H9 (cell line): ENCODE data around the gene PRR15. TPM values are rescaled to one million over a fixed set of nuclear protein-coding genes. Genes with fewer than 3 reads are reported as not detected.

Source experiments
- DNase-seq: peaks from one replicate; pipeline ENCODE4 v3.0.0-alpha.2; 2017
- H2AFZ ChIP-seq: one replicate; pipeline ENCODE4 v1.6.1; 2013; ENCODE audit warnings: mild to moderate bottlenecking, low read length, control low read depth, moderate library complexity
- H2AK5ac ChIP-seq: 2 replicates; pipeline ENCODE4 v1.6.1; 2013; ENCODE audit warnings: low read length, control low read depth, mixed read lengths; ENCODE audit not compliant: insufficient read length
- H2BK120ac ChIP-seq: one replicate; pipeline ENCODE4 v1.6.1; 2013; ENCODE audit warnings: low read depth, mild to moderate bottlenecking, low read length, control low read depth, inconsistent platforms; ENCODE audit not compliant: poor library complexity, severe bottlenecking
- H2BK12ac ChIP-seq: 2 replicates; pipeline ENCODE4 v1.6.1; 2013; ENCODE audit warnings: low read length, control low read depth, mixed read lengths, low read depth; ENCODE audit not compliant: insufficient read length
- H2BK15ac ChIP-seq: 2 replicates; pipeline ENCODE4 v1.6.1; 2013; ENCODE audit warnings: low read depth, low read length, control low read depth
- H2BK20ac ChIP-seq: one replicate; pipeline ENCODE4 v1.6.1; 2013; ENCODE audit warnings: low read depth, mild to moderate bottlenecking, low read length, control low read depth, inconsistent platforms; ENCODE audit not compliant: poor library complexity, severe bottlenecking
- H2BK5ac ChIP-seq: 2 replicates; pipeline ENCODE4 v1.6.1; 2013; ENCODE audit warnings: low read length, control low read depth, mixed read lengths; ENCODE audit not compliant: insufficient read length
- H3K14ac ChIP-seq: 2 replicates; pipeline ENCODE4 v1.6.1; 2013; ENCODE audit warnings: low read length, control low read depth; ENCODE audit not compliant: insufficient read depth
- H3K18ac ChIP-seq: 2 replicates; pipeline ENCODE4 v1.6.1; 2013; ENCODE audit warnings: low read depth, mild to moderate bottlenecking, mixed read lengths, low read length, control low read depth; ENCODE audit not compliant: insufficient read length
- H3K23ac ChIP-seq: 2 replicates; pipeline ENCODE4 v1.6.1; 2013; ENCODE audit warnings: low read length, control low read depth, mixed read lengths, low read depth; ENCODE audit not compliant: insufficient read length
- H3K23me2 ChIP-seq: 2 replicates; pipeline ENCODE4 v1.6.1; 2013; ENCODE audit warnings: low read depth, mild to moderate bottlenecking, mixed read lengths, low read length, control low read depth; ENCODE audit not compliant: insufficient read length, poor library complexity, severe bottlenecking
- H3K27ac ChIP-seq: 2 replicates; pipeline ENCODE4 v1.5.1; 2013; ENCODE audit warnings: low read length, control low read depth, mixed read lengths, low read depth; ENCODE audit not compliant: insufficient read length
- H3K27me3 ChIP-seq: 2 replicates; pipeline ENCODE4 v1.6.1; 2013; ENCODE audit warnings: low read length, control low read depth, inconsistent platforms; ENCODE audit not compliant: insufficient read depth
- H3K4ac ChIP-seq: 2 replicates; pipeline ENCODE4 v1.6.1; 2013; ENCODE audit warnings: low read depth, mild to moderate bottlenecking, control low read depth, inconsistent platforms, low read length, moderate library complexity
- H3K4me1 ChIP-seq: 2 replicates; pipeline ENCODE4 v1.6.1; 2013; ENCODE audit warnings: low read length, control low read depth, inconsistent platforms; ENCODE audit not compliant: insufficient read depth
- H3K4me2 ChIP-seq: 2 replicates; pipeline ENCODE4 v1.6.1; 2013; ENCODE audit warnings: low read length, control low read depth, mixed read lengths; ENCODE audit not compliant: insufficient read length, insufficient read depth
- H3K56ac ChIP-seq: 2 replicates; pipeline ENCODE4 v1.6.1; 2013; ENCODE audit warnings: low read depth, mild to moderate bottlenecking, mixed read lengths, low read length, control low read depth; ENCODE audit not compliant: insufficient read length
- H3K79me1 ChIP-seq: 2 replicates; pipeline ENCODE4 v1.6.1; 2013; ENCODE audit warnings: low read depth, mild to moderate bottlenecking, moderate library complexity, low read length, control low read depth, inconsistent platforms; ENCODE audit not compliant: insufficient read depth, poor library complexity, severe bottlenecking
- H3K79me2 ChIP-seq: 2 replicates; pipeline ENCODE4 v1.6.1; 2013; ENCODE audit warnings: low read length, control low read depth, inconsistent platforms; ENCODE audit not compliant: insufficient read depth
- H3K9ac ChIP-seq: 2 replicates; pipeline ENCODE4 v1.6.1; 2013; ENCODE audit warnings: low read length, control low read depth, mixed read lengths; ENCODE audit not compliant: insufficient read length; ENCODE audit errors: extremely low read depth
- H3K9me3 ChIP-seq: one replicate; pipeline ENCODE4 v1.6.1; 2013; ENCODE audit warnings: low read depth, low read length, inconsistent platforms; ENCODE audit not compliant: control insufficient read depth
- H3T11ph ChIP-seq: one replicate; pipeline ENCODE4 v1.6.1; 2013; ENCODE audit warnings: mild to moderate bottlenecking, low read length, control low read depth, inconsistent platforms
- H4K20me1 ChIP-seq: one replicate; pipeline ENCODE4 v1.6.1; 2013; ENCODE audit not compliant: control insufficient read depth, insufficient read length, insufficient read depth
- H4K5ac ChIP-seq: 2 replicates; pipeline ENCODE4 v1.6.1; 2013; ENCODE audit warnings: low read depth, mild to moderate bottlenecking, mixed read lengths, low read length, control low read depth; ENCODE audit not compliant: insufficient read length
- H4K8ac ChIP-seq: replicated peaks from 2 replicates; pipeline ENCODE4 v1.6.1; 2013; ENCODE audit warnings: low read length, control low read depth, mixed read lengths, low read depth; ENCODE audit not compliant: insufficient read length
- H4K91ac ChIP-seq: 2 replicates; pipeline ENCODE4 v1.6.1; 2013; ENCODE audit warnings: low read depth, mild to moderate bottlenecking, moderate library complexity, mixed read lengths, low read length, control low read depth; ENCODE audit not compliant: insufficient read length
- H3K27ac Mint-ChIP-seq, 3 experiments: 2 replicates in 2 of 3; 3 replicates in 1 of 3; pipeline ENCODE4 v1.8.0; 2020 to 2021; ENCODE audit warnings: mixed read lengths in 3 of 3, mild to moderate bottlenecking in 1 of 3, moderate library complexity in 1 of 3
- H3K27me3 Mint-ChIP-seq: 2 replicates; pipeline ENCODE4 v1.8.0; 2021; ENCODE audit warnings: low read depth, mild to moderate bottlenecking, moderate library complexity, mixed read lengths
- H3K36me3 Mint-ChIP-seq, 3 experiments: 2 replicates in 2 of 3; 3 replicates in 1 of 3; pipeline ENCODE4 v1.8.0; 2020 to 2021; ENCODE audit warnings: low read depth in 3 of 3, mixed read lengths in 3 of 3; ENCODE audit not compliant: insufficient read depth in 1 of 3
- H3K4me1 Mint-ChIP-seq, 2 experiments: 2 replicates each; pipeline ENCODE4 v1.8.0; 2020; ENCODE audit warnings: mixed read lengths in 2 of 2
- H3K4me3 Mint-ChIP-seq, 2 experiments: 2 replicates in 1 of 2; 3 replicates in 1 of 2; pipeline ENCODE4 v1.8.0; 2020 to 2021; ENCODE audit warnings: mild to moderate bottlenecking in 2 of 2, mixed read lengths in 2 of 2, moderate library complexity in 1 of 2
- H3K9me3 Mint-ChIP-seq, 2 experiments: 2 replicates in 1 of 2; 3 replicates in 1 of 2; pipeline ENCODE4 v1.8.0; 2020; ENCODE audit warnings: mild to moderate bottlenecking in 2 of 2, mixed read lengths in 2 of 2, moderate library complexity in 1 of 2
- WGBS: extraction: QIAGEN DNeasy Blood & Tissue Kit; methylation state at CpG from one replicate; pipeline ENCODE4 v1.1.7; 2013; ENCODE audit warnings: missing lambda C conversion rate, low lambda C conversion rate, mixed read lengths; ENCODE audit not compliant: insufficient read length; ENCODE audit errors: extremely low coverage; 5-methylcytosine and 5-hydroxymethylcytosine counted together
- total RNA-seq: library from RNA; stranded (reverse); gene quantifications from 2 replicates; pipeline ENCODE4 v1.2.1, GENCODE V29; 2021
- TF ChIP-seq, protein P1 (sequence below): fragments of 200-600 bp; sonication (generic); conservative IDR thresholded peaks from 3 replicates; pipeline ENCODE4 v1.8.0; 2021; ENCODE audit warnings: antibody characterized with exemption, mild to moderate bottlenecking

The PRR15 gene
- total RNA-seq, 1 experiment from 2014 or later: 15.1 TPM

DNA sequence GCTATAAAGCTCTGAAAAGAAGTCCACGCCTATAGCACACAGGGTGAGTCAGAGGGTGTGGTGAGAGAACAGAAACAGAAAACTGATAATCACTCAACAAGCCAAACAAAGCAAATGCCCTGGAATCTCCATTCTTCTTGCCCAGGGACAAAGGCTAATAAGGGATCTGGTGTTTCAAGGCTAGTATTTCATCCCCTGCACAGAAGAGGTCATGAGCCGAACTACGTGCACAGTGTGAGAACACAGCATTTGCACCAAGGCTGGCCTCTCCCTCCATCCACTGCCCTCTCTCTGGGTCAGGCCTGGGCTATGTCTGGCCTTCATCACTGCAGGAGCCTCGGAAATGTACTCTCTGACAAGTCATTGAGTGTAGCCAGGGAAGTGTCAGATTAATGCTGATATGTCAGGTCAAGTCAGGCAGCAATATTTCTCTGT lies 42.7 kb downstream of the PRR15 start:
- H3K14ac ChIP-seq: no peak overlapping the region
- H2BK5ac ChIP-seq: no peak overlapping the region
- H4K8ac ChIP-seq: no peak overlapping the region
- no peaks in the 10 kb centered on the region for H3K27me3 ChIP-seq
- Mint-ChIP-seq H3K4me1 (peaks cover 29 to 34% of the 10 kb centered on the region in 2 experiments), H3K36me3 (peaks cover 0 to 5% (median 3%) of the 10 kb centered on the region in 3 experiments; a peak in 4 of 7 replicates), H3K9me3 (peaks cover 4% of the 10 kb centered on the region in 2 experiments; a peak in 4 of 5 replicates), H3K27ac (no peak overlapping the region), H3K27me3 (no peaks in the 10 kb centered on the region), H3K4me3 (no peak overlapping the region)
- H3T11ph ChIP-seq: no peak overlapping the region
- H2AK5ac ChIP-seq: no peak overlapping the region
- H4K20me1 ChIP-seq: no peaks in the 10 kb centered on the region
- H2AFZ ChIP-seq: no peak overlapping the region
- no peak overlapping the region for H4K5ac ChIP-seq
- no peak overlapping the region for H2BK15ac ChIP-seq
- H3K4me2 ChIP-seq: no peak overlapping the region
- H3K9me3 ChIP-seq: no peaks in the 10 kb centered on the region
- no peak overlapping the region for H3K9ac ChIP-seq
- H3K18ac ChIP-seq: no peak overlapping the region
- H3K27ac ChIP-seq: no peak overlapping the region
- no peak overlapping the region for H2BK12ac ChIP-seq
- no peak overlapping the region for H3K56ac ChIP-seq
- no peak overlapping the region for H4K91ac ChIP-seq
- H2BK20ac ChIP-seq: no peak overlapping the region
- no CpG with 5 or more reads among the region's 4 CpGs for WGBS
- H3K23ac ChIP-seq: no peak overlapping the region
- no peaks in the 10 kb centered on the region for H3K79me1 ChIP-seq
- TF ChIP-seq, protein P1, sequence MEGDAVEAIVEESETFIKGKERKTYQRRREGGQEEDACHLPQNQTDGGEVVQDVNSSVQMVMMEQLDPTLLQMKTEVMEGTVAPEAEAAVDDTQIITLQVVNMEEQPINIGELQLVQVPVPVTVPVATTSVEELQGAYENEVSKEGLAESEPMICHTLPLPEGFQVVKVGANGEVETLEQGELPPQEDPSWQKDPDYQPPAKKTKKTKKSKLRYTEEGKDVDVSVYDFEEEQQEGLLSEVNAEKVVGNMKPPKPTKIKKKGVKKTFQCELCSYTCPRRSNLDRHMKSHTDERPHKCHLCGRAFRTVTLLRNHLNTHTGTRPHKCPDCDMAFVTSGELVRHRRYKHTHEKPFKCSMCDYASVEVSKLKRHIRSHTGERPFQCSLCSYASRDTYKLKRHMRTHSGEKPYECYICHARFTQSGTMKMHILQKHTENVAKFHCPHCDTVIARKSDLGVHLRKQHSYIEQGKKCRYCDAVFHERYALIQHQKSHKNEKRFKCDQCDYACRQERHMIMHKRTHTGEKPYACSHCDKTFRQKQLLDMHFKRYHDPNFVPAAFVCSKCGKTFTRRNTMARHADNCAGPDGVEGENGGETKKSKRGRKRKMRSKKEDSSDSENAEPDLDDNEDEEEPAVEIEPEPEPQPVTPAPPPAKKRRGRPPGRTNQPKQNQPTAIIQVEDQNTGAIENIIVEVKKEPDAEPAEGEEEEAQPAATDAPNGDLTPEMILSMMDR: no peak
- peaks cover 7% of the 10 kb centered on the region; the same call in 1 of the 2 replicates for H3K4me1 ChIP-seq
- DNase-seq: no peak
- no peaks in the 10 kb centered on the region for H3K23me2 ChIP-seq
- no peaks in the 10 kb centered on the region for H3K79me2 ChIP-seq
- no peak overlapping the region for H2BK120ac ChIP-seq
- no peak overlapping the region for H3K4ac ChIP-seq
